Large intestine (tissue), 3 donors: Measurements from ENCODE around the gene ALG3. TPM values are rescaled to one million over a fixed set of nuclear protein-coding genes. Genes with fewer than 3 reads are reported as not detected.
A peak's percentile ranks its signal among the peaks of the same experiment; 100 is the strongest.

ENCODE experiments used
- DNase-seq, 2 donors: peaks; one replicate each; pipeline versions ENCODE4 v3.0.0 to v3.0.0-alpha.2; 2013
- H3K27ac ChIP-seq: one replicate; pipeline ENCODE4 v1.5.1; 2013; ENCODE audit warnings: low read length
- H3K27me3 ChIP-seq: 2 replicates; pipeline ENCODE4 v1.6.1; 2013; ENCODE audit warnings: low read length; ENCODE audit not compliant: control insufficient read depth, insufficient read depth
- H3K36me3 ChIP-seq: 2 replicates; pipeline ENCODE4 v1.6.1; 2013; ENCODE audit warnings: low read length; ENCODE audit not compliant: control insufficient read depth, insufficient read depth
- H3K4me1 ChIP-seq: one replicate; pipeline ENCODE4 v1.6.1; 2013; ENCODE audit warnings: low read length; ENCODE audit not compliant: control insufficient read depth, insufficient read depth
- H3K4me3 ChIP-seq: one replicate; pipeline ENCODE4 v1.5.1; 2013; ENCODE audit warnings: low read length
- H3K9me3 ChIP-seq: one replicate; pipeline ENCODE4 v1.6.1; 2013; ENCODE audit warnings: mild to moderate bottlenecking, low read depth, low read length, moderate library complexity; ENCODE audit not compliant: control insufficient read depth
- WGBS: methylation state at CpG from one replicate; pipeline ENCODE4 v1.1.5; 2013; ENCODE audit warnings: low lambda C conversion rate; ENCODE audit not compliant: insufficient coverage; 5-methylcytosine and 5-hydroxymethylcytosine counted together
- polyA plus RNA-seq: library from polyadenylated mRNA; unstranded; fragments of 120-200 nt; gene quantifications from one replicate; pipeline ENCODE4 v1.2.1, GENCODE V29; 2013

Gene ALG3
- polyA plus RNA-seq, 1 donor: 74.6 TPM

DNA sequence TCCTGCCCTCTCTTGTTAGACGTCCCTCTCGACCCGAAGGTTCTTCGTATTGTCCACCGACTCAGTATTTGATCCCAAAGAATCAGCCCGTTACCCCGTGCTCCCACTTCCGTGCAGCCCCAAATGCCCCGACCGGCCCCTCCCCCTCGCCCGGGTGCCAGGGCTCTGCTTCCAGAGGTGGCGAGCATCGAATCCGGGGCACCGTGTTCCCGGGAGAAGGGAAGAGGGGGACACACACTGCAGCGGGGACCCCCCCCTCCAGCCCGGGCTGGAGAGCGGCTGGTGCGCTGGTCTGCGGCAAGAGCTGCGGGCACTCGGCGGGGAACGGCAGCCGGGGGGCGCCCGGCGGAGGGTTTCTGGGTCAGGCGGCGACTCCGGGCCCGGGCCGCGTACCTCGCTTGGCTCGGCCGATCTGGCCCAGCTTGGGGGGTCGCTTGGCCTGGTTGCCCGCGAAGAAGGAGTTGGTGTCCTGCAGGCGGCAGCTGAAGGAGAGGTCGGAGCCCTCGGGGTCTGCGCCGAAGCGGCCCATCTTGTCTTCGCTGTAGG is 12.0 kb upstream of the ALG3 start:
- H3K27me3 ChIP-seq: peaks cover 58% of the 10 kb centered on the region
- H3K9me3 ChIP-seq: peaks cover 5% of the 10 kb centered on the region
- peaks cover 6% of the 10 kb centered on the region for H3K36me3 ChIP-seq
- H3K4me3 ChIP-seq: peak overlapping the region; percentile 13
- WGBS: no CpG with 5 or more reads among the region's 49 CpGs
- no peak overlapping the region for H3K27ac ChIP-seq
- H3K4me1 ChIP-seq: peaks cover 16% of the 10 kb centered on the region
- peak in 1 of 2 donors; percentile 14 for DNase-seq

DNA sequence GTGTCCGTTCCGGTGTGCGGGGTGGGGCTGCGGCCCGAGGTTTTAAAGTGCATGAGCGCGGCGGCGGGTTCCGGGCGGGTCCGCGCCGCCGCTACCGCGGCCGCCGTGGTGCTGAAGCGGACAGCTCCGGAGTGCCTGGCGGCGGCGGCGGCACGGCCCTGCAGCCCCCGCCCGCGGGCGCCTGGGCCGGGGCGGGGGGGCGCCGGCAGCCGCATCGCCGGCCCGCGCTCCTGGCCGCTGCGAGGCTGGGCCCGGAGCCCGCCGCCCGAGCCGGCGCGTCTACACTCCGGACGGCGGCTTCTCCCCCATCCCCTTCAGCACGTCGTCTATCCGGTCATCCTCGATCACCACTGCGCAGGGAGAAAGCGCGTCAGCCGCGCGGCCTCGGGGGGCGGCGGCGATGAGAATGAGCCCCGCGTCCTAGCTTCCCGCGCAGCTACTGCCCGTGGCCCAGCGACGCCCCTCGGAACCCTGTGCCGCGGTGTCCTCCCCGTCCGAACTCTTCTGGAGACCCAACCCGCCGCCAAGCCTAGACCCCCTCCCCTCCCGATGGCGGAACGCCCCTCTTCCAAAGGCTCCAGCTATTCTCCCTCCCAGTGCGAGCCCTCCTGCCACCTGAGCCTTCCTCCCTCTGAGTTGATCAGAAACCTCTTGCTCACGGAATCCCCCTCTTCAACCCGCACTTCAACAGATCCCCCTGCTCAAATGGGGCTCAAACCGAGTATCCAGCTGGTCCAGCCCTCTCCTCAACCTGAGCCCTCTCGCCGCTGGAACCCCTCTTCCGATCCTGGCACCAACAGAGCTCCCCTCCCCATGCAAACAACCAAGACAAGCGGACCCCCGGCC is 11.3 kb upstream of the ALG3 start:
- peak overlapping the region; percentile 23 for H3K4me3 ChIP-seq
- H3K9me3 ChIP-seq: peaks cover 5% of the 10 kb centered on the region
- DNase-seq: peak in 1 of 2 donors; percentile 37
- peaks cover 16% of the 10 kb centered on the region for H3K4me1 ChIP-seq
- peaks cover 56% of the 10 kb centered on the region for H3K27me3 ChIP-seq
- no peak overlapping the region for H3K27ac ChIP-seq
- WGBS: no CpG with 5 or more reads among the region's 91 CpGs
- H3K36me3 ChIP-seq: peaks cover 6% of the 10 kb centered on the region

DNA sequence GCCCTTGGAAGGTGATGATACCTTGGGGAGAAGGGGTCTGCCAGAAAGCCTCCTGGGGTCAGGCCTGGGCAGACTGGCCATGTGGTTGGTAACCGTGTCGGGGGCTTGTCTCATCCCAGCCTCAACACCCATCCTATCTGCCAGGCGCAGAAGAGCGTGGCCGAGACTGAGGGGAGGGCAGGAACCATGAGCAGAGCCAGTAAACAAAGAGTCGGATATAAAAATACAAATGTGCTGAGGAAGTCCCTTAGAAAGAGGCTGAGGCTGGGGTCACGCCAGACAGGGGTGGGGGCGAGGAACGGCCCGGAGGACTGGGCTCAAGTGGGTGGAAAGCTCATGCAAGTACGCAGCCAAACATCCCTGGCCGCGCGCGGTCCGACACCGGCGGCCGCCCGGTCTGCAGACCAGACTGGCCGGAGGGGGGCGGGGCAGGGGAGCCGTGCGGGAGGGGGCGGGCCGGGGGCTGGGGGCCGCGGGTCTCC is 10.7 kb upstream of the ALG3 start:
- no CpG with 5 or more reads among the region's 28 CpGs for WGBS
- Histone ChIP-seq H3K4me1 (peaks cover 16% of the 10 kb centered on the region), H3K9me3 (peaks cover 5% of the 10 kb centered on the region), H3K4me3 (no peak overlapping the region), H3K36me3 (peaks cover 6% of the 10 kb centered on the region), H3K27me3 (peaks cover 52% of the 10 kb centered on the region), H3K27ac (no peak overlapping the region)
- DNase-seq: no peak

DNA sequence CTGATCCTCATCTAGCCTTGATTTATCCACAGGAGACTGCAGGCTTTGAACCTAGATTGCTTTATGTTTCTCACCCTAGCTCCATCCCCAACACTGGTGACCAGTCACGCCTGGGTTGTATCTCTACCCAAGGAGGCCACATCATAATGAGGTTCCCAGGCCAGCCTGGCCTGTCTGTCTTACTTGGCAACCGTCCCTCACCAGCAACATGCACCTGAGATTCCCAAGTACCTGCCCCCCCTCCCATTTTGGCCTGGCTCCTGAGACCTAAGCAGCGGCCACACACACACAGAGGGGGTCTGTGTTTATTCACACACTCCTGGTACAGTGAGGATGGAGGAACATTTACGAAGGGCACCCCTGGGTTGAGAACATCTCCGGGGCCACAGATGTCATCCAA is 10.2 kb upstream of the ALG3 start:
- Histone ChIP-seq H3K27ac (no peak overlapping the region), H3K36me3 (peaks cover 6% of the 10 kb centered on the region), H3K27me3 (peaks cover 49% of the 10 kb centered on the region), H3K9me3 (peaks cover 5% of the 10 kb centered on the region), H3K4me1 (peaks cover 16% of the 10 kb centered on the region), H3K4me3 (no peak overlapping the region)
- no CpG with 5 or more reads among the region's 5 CpGs for WGBS
- DNase-seq: no peak

DNA sequence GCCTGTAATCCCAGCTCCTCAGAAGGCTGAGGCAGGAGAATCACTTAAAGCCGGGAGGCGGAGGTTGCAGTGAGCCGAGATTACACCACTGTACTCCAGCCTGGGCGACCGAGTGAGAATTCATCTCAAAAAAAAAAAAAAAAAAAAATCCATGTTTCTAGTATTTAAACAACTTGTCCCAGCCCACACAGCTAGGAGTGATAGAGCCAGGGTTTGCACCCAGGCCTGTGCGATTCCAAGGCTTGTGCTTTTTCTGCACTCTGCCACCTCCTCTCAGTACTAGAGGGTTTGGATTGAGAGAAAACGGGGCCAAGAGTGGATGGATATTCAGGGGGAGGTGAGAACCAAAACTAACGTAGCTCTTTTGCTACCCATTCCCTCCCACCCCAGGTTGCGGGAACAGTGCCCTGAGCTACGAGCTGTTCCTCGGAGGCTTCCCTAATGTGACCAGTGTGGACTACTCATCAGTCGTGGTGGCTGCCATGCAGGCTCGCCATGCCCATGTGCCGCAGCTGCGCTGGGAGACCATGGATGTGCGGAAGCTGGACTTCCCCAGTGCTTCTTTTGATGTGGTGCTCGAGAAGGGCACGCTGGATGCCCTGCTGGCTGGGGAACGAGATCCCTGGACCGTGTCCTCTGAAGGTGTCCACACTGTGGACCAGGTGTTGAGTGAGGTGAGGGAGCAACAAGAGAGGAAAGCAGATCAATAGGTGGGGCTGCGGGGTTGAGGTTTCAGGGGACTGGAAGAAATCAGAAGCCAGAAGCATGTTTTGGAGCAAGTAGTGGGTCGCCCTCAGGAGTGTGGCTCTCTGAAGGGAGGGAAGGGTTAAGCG is 8.5 kb upstream of the ALG3 start:
- no peak overlapping the region for H3K27ac ChIP-seq
- H3K9me3 ChIP-seq: peaks cover 5% of the 10 kb centered on the region
- H3K36me3 ChIP-seq: peaks cover 6% of the 10 kb centered on the region
- 100% methylated on average over 2 of the region's 23 CpGs for WGBS
- no peak overlapping the region for H3K4me3 ChIP-seq
- no peak for DNase-seq
- H3K4me1 ChIP-seq: peaks cover 16% of the 10 kb centered on the region
- H3K27me3 ChIP-seq: peaks cover 37% of the 10 kb centered on the region

DNA sequence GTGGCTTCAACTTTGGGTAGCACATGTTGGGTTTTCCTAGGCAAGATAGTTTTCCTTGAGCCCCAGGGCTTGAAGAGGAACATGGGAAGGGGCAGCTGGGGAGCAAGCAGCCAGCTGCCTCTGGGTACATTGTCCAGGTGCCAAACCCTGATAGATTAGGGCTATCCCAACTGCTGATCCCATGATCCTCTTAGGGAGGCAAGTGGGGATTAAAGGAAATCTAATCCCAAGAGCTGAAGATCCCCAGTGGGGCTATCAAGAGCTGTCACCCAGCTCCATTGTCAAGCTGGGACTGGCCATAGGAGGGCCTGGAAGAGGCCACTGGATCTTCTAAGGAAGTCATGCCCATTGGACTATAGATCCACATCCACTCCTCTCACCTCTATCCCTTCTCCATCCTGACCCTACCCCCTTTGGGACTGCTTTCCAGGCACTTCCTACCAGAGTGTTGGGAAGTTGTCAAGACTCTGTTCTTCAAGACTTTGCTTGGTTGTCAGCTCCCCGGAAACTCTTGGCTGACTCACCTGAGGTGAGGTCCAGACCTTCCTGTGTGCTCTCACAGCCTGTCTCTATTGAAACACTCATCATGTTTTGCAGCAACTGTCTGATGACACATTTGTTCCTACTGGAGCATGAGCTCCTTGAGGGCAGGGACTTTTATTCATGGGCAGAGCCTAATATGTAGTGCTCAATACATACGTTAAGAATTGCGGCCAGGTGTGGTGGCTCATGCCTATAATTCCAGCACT is 6.7 kb upstream of the ALG3 start:
- 100% methylated on average over 1 of the region's 3 CpGs for WGBS
- H3K4me3 ChIP-seq: no peak overlapping the region
- H3K9me3 ChIP-seq: peaks cover 3% of the 10 kb centered on the region
- H3K4me1 ChIP-seq: peaks cover 5% of the 10 kb centered on the region
- peaks cover 6% of the 10 kb centered on the region for H3K36me3 ChIP-seq
- DNase-seq: no peak
- H3K27ac ChIP-seq: no peak overlapping the region
- H3K27me3 ChIP-seq: peaks cover 21% of the 10 kb centered on the region

DNA sequence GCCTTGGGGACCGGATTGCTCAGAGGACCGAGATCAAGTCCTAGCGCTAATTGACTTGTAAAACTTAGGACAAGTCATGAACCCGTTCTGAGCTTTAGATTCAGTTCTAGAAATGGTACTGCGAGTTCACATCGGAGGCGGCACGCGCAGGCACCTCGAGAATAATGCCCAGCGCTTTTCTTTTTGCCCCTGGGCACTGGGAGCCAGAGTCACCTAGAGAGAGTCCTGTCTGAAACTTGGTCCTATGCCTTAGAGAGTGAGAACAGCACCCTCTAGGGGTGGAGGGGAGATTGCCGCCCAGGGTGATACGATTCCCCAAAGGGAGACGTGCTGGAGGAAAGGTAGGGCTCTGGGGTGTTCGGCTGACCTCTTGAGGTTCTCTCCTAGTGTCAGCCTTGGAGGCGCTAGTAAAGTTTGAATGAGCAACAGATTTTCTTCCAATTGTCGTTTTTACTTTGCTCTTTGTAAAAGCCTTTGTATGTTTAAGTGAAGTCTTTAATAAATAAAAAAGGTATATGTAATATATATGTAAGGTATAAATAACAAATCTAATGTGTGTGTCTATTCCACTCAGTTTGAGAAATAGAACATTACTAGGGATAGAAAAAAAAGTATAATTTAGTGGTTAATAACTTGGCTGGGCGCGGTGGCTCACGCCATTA is 1.5 kb upstream of the ALG3 start:
- Histone ChIP-seq H3K4me3 (peak overlapping the region; percentile 75), H3K4me1 (no peaks in the 10 kb centered on the region), H3K9me3 (no peaks in the 10 kb centered on the region), H3K36me3 (peaks cover 4% of the 10 kb centered on the region), H3K27me3 (no peaks in the 10 kb centered on the region), H3K27ac (peak overlapping the region; percentile 50)
- WGBS: 5% methylated on average over 2 of the region's 20 CpGs
- DNase-seq: peak; percentile 81 to 82

DNA sequence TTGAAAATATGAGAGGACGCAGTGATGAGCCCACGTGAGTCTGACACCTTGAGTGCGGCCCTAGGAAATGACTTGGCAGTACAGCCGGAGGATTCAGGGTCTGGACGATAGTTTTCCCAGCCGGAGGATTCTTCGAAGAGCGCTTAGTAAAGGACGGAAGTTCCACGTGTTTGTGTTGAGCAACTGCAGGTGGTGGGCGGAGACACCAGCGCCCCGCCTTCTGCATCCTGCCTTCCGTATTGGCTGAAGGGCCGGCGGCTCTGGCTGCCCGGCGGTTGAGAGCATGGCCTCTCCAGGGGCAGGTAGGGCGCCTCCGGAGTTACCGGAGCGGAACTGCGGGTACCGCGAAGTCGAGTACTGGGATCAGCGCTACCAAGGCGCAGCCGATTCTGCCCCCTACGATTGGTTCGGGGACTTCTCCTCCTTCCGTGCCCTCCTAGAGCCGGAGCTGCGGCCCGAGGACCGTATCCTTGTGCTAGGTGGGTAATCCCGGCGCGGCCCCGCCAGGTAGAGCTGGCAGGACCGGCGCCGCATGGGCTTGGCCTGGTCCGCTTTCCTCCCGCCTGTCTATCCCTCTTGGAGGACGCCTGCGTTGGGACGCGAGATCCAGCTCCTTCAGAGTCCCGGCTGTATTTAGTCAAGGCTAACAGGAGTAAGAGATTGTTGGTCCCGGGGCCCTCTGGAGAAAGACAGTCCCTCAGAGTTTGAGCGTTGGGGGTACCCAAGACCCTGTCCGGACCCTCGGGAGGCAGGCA is 827 bp upstream of the ALG3 start, which contains the start of gene EEF1AKMT4:
Gene EEF1AKMT4 (plus strand): TSS at position 261 of the 755 bp plus-strand sequence. CDS start 23 bp downstream, at position 284.
- peak; percentile 97 to 98 for DNase-seq
- Histone ChIP-seq H3K36me3 (peaks cover 11% of the 10 kb centered on the region), H3K27ac (peak within 1 kb of the TSS; percentile 83), H3K9me3 (no peaks in the 10 kb centered on the region), H3K27me3 (no peaks in the 10 kb centered on the region), H3K4me1 (no peaks in the 10 kb centered on the region), H3K4me3 (peak within 1 kb of the TSS; percentile 75)
- no CpG with 5 or more reads among the region's 54 CpGs for WGBS

DNA sequence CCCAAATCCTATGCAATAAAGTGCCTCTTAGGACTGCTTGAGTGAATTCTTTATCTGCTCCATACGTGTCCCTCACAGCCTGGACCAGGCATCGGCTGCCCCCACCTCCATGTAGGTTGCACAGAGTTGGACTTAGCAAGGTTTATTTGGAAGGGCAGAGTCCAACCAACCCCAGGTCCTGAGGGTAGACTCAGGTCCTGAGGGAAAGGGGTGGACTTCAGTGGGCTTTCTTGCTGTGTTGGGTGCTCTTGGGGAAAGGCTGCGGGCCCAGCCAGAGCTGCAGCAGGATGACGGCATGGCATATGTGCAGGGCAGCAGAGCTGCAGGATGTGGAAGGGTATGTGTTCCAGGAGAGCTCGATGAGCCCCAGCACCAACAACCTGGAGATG is 6.5 kb downstream of the ALG3 start:
- WGBS: no CpG with 5 or more reads among the region's 5 CpGs
- DNase-seq: no peak
- peaks cover 36% of the 10 kb centered on the region for H3K36me3 ChIP-seq
- H3K4me1 ChIP-seq: peaks cover 4% of the 10 kb centered on the region
- no peak overlapping the region for H3K27ac ChIP-seq
- no peak overlapping the region for H3K4me3 ChIP-seq
- H3K27me3 ChIP-seq: no peaks in the 10 kb centered on the region
- H3K9me3 ChIP-seq: no peaks in the 10 kb centered on the region
